Body of pancreas (tissue), 4 donors: ENCODE measurements around the gene ASXL3. TPM values are rescaled to one million over a fixed set of nuclear protein-coding genes. Genes with fewer than 3 reads are reported as not detected.

Experiments
- ATAC-seq: fragments of 150-250 bp; one replicate; pipeline ENCODE4 v1.9.1; 2016
- DNase-seq, 4 donors: peaks; one replicate each; pipeline ENCODE4 v3.0.0-alpha.2; 2019
- H3K27ac ChIP-seq, 4 donors: fragments of 200-600 bp; sonication (generic); 1 replicate in 3 of 4; 2 replicates in 1 of 4; pipeline versions ENCODE4 v1.5.1 to v1.6.1; 2016 to 2019; ENCODE audit warnings: mild to moderate bottlenecking in 1 of 4, mixed read lengths in 1 of 4, moderate library complexity in 1 of 4
- H3K27me3 ChIP-seq, 2 donors: fragments of 200-600 bp; sonication (generic); one replicate each; pipeline ENCODE4 v1.6.0; 2016; ENCODE audit warnings: mild to moderate bottlenecking in 1 of 2
- H3K36me3 ChIP-seq, 2 donors: fragments of 200-600 bp; sonication (generic); replicated peaks in 1 of 2; 2 replicates each; pipeline ENCODE4 v1.5.1; 2016; ENCODE audit warnings: low read depth in 2 of 2; ENCODE audit not compliant: insufficient read depth in 1 of 2
- H3K4me1 ChIP-seq: fragments of 200-600 bp; sonication (generic); one replicate; pipeline ENCODE4 v1.6.0; 2016
- H3K4me3 ChIP-seq, 2 donors: fragments of 200-600 bp; sonication (generic); 1 replicate in 1 of 2; 2 replicates in 1 of 2; pipeline ENCODE4 v1.5.1; 2016 to 2019
- H3K9me3 ChIP-seq, 3 donors: fragments of 200-600 bp; sonication (generic); 1 replicate in 2 of 3; 2 replicates in 1 of 3; pipeline ENCODE4 v1.5.1; 2016
- POLR2A ChIP-seq, 3 donors: fragments of 450-650 bp; IDR thresholded peaks; one replicate each; pipeline ENCODE4 v1.6.1; 2016; ENCODE audit warnings: antibody characterized with exemption in 3 of 3, mild to moderate bottlenecking in 2 of 3
- WGBS, 2 donors: methylation state at CpG; one replicate each; pipeline ENCODE4 v1.1.5; 2017; 5-methylcytosine and 5-hydroxymethylcytosine counted together
- intact Hi-C: fragments of 100-400 bp; cut with DNase I; formaldehyde crosslinking; loops from one replicate; pipeline ENCODE4 v1.15.1; 2023
- total RNA-seq, 2 donors: library from RNA; depleted of rRNA; stranded (reverse); fragments of >200 nt; gene quantifications; one replicate each; pipeline ENCODE4 v1.1.0, GENCODE V29; 2016
- TF ChIP-seq, protein P1 (sequence below), 7 experiments: fragments of 450-650 bp in 4 of 7; fragments of 200-600 bp in 3 of 7; sonication (generic) in 3 of 7; IDR thresholded peaks; one replicate each; pipeline ENCODE4 v1.5.1; 2016 to 2019; ENCODE audit warnings: antibody characterized with exemption in 7 of 7

ASXL3 gene
- total RNA-seq, 2 donors from 2014 or later, result 1.3 to 3.6 TPM

DNA sequence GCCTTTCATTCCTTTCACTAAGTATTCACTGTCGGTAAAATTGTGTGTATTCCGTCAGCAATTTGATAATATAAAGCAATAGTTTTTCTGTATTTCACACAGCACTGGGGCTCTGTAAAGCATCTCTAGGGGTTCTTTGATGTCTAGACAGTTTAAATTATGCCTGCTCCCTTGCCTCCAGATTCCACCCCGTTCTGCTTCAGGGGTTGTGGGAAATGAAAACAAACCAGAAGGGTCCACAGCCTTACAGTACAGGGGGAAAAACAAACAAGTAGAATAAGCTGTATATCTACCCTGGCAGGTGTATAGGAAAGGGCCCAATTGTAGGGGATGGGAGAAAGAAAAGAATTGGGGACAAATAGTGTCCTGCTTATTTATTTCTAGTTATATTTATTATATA lies 63.1 kb downstream of the ASXL3 start:
- H3K36me3 ChIP-seq, result no peaks in the 10 kb centered on the region
- H3K4me3 ChIP-seq, result no peak overlapping the region
- H3K27me3 ChIP-seq, result no peaks in the 10 kb centered on the region
- no peak overlapping the region for H3K27ac ChIP-seq
- no peaks in the 10 kb centered on the region for H3K4me1 ChIP-seq
- H3K9me3 ChIP-seq, result no peaks in the 10 kb centered on the region
- TF ChIP-seq, protein P1, sequence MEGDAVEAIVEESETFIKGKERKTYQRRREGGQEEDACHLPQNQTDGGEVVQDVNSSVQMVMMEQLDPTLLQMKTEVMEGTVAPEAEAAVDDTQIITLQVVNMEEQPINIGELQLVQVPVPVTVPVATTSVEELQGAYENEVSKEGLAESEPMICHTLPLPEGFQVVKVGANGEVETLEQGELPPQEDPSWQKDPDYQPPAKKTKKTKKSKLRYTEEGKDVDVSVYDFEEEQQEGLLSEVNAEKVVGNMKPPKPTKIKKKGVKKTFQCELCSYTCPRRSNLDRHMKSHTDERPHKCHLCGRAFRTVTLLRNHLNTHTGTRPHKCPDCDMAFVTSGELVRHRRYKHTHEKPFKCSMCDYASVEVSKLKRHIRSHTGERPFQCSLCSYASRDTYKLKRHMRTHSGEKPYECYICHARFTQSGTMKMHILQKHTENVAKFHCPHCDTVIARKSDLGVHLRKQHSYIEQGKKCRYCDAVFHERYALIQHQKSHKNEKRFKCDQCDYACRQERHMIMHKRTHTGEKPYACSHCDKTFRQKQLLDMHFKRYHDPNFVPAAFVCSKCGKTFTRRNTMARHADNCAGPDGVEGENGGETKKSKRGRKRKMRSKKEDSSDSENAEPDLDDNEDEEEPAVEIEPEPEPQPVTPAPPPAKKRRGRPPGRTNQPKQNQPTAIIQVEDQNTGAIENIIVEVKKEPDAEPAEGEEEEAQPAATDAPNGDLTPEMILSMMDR (IDR thresholded peaks at IDR 0.05), result no peak
- no peak for TF ChIP-seq POLR2A (IDR thresholded peaks at IDR 0.05)
- DNase-seq, result no peak
- WGBS, 2 donors, result 72 to 82% methylated on average over 3 of the region's 3 CpGs
- no peak for ATAC-seq
- intact Hi-C loops, result no loop called here

DNA sequence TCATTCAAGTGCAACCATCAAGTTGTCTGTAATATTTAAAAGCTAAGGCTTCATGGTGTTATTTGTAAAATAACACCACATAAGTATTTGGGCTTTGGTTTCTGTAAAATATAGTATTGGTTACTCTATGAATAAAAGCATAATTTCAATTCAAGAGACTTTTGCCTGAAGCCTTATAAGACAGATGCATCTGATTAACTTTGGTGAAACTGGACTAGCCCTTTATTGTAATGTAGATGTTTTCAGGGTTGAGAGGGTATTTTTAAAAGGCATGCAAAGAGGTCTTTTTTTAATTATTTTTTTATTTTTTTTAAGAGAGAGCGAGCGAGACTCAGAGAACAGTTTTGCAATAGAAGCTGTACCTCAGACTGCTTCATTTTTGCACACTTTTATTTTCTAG lies 66.5 kb downstream of the ASXL3 start:
- ATAC-seq, result no peak
- no peaks in the 10 kb centered on the region for H3K4me1 ChIP-seq
- TF ChIP-seq, protein P1 (IDR thresholded peaks at IDR 0.05), result no peak
- TF ChIP-seq POLR2A (IDR thresholded peaks at IDR 0.05), result no peak
- H3K9me3 ChIP-seq, result no peaks in the 10 kb centered on the region
- 89 to 92% methylated on average over 2 of the region's 2 CpGs for WGBS, 2 donors
- no peak overlapping the region for H3K4me3 ChIP-seq
- no peaks in the 10 kb centered on the region for H3K27me3 ChIP-seq
- intact Hi-C loops, result no loop called here
- no peaks in the 10 kb centered on the region for H3K36me3 ChIP-seq
- no peak overlapping the region for H3K27ac ChIP-seq
- no peak for DNase-seq

DNA sequence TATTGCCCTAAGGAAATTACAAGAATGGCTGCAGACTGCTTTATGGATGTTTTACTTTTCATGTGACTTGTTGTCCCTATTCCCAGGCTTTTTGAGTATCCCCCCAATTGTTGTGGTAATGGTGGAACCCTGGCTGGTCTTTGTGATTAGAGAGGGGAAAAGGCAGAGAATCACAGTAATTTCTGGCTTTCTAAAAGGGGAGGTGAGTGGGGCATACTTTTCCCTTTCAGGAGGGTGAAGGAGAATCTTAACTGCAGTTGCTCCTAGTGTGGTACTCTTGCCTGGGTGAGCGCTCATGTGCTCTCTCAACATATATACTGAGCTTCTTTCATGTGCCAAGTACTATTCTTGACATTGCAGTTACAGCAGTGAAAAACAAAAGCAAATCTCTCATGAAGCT lies 69.3 kb downstream of the ASXL3 start:
- ATAC-seq (no peak), DNase-seq (no peak)
- Histone ChIP-seq H3K4me3 (no peak overlapping the region), H3K36me3 (no peaks in the 10 kb centered on the region), H3K27ac (no peak overlapping the region), H3K9me3 (no peaks in the 10 kb centered on the region), H3K27me3 (no peaks in the 10 kb centered on the region), H3K4me1 (no peaks in the 10 kb centered on the region)
- intact Hi-C loops, result no loop called here
- WGBS, 2 donors, result 90 to 93% methylated on average over 1 of the region's 1 CpG
- no peak for TF ChIP-seq POLR2A (IDR thresholded peaks at IDR 0.05)
- TF ChIP-seq, protein P1 (IDR thresholded peaks at IDR 0.05), result no peak

DNA sequence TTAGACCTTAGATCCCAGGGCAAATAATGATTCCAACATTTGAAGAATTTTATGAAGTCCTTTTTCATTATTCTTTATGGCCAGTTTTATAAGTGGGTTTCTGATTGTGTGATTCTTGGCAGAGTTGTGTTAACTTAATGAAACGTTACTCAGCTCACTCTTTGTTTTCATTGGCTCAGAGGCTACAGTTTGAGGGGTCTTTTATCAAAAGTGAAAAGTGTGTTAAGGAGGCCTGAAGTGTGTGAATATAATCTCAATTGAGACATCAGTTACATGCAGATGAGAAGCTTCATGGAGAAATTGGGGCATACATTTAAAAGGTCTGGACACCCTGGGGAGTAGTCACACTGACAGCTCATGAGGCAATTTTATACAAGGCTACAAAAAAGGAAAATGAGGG lies 74.6 kb downstream of the ASXL3 start:
- Histone ChIP-seq H3K27ac (no peak overlapping the region), H3K9me3 (no peaks in the 10 kb centered on the region), H3K27me3 (no peaks in the 10 kb centered on the region), H3K4me3 (no peak overlapping the region), H3K36me3 (no peaks in the 10 kb centered on the region), H3K4me1 (no peaks in the 10 kb centered on the region)
- ATAC-seq, result no peak
- no peak for DNase-seq
- intact Hi-C loops, result no loop called here
- TF ChIP-seq, protein P1 (IDR thresholded peaks at IDR 0.05), result no peak
- no peak for TF ChIP-seq POLR2A (IDR thresholded peaks at IDR 0.05)
- 28 to 32% methylated on average over 1 of the region's 1 CpG for WGBS, 2 donors

GRCh38 chr18:33653231-33653630 lies 75.2 kb downstream of the ASXL3 start:
- 61 to 83% methylated on average over 3 of the region's 3 CpGs for WGBS, 2 donors
- no peak for DNase-seq

More at GRCh38 chr18:33653231-33653630, 75.2 kb downstream of the ASXL3 start:
- Histone ChIP-seq H3K4me1 (no peaks in the 10 kb centered on the region), H3K27ac (no peak overlapping the region), H3K9me3 (no peaks in the 10 kb centered on the region), H3K36me3 (no peaks in the 10 kb centered on the region), H3K27me3 (no peaks in the 10 kb centered on the region), H3K4me3 (no peak overlapping the region)
- intact Hi-C loops, result no loop called here
- ATAC-seq, result no peak
- TF ChIP-seq, protein P1 (IDR thresholded peaks at IDR 0.05), result no peak
- TF ChIP-seq POLR2A (IDR thresholded peaks at IDR 0.05), result no peak
